H1 (cell line): ENCODE results near the gene HAVCR1. TPM values are rescaled to one million over a fixed set of nuclear protein-coding genes. Genes with fewer than 3 reads are reported as not detected.

Source experiments
- CTCF ChIA-PET: fragments of 300-600 bp; sonication (Branson Sonifier 250); formaldehyde crosslinking; loops from one replicate; lab custom pipeline; 2021; ENCODE audit not compliant: partially characterized antibody; lab: Charles Lee
- POLR2A ChIA-PET: fragments of 300-600 bp; sonication (Branson Sonifier 250); formaldehyde crosslinking; loops from one replicate; lab custom pipeline; 2021; ENCODE audit warnings: inconsistent platforms; ENCODE audit not compliant: partially characterized antibody; lab: Charles Lee
- DNase-seq, 2 experiments: peaks; one replicate each; pipeline versions ENCODE4 v3.0.0 to v3.0.0-alpha.2; 2010 to 2022; ENCODE audit warnings: low spot score in 2 of 2, low read depth in 1 of 2, mixed read lengths in 1 of 2
- FAIRE-seq: peaks from 2 replicates; lab custom pipeline; 2011; peaks lifted over from hg19 to GRCh38; lab: Jason Lieb, UNC
- H2AFZ ChIP-seq: 2 replicates; pipeline ENCODE4 v1.8.1; 2012; ENCODE audit warnings: low read length, inconsistent platforms
- H2AK5ac ChIP-seq: 2 replicates; pipeline ENCODE4 v1.6.1; 2013; ENCODE audit warnings: low read depth, low read length
- H2BK120ac ChIP-seq: replicated peaks from 2 replicates; pipeline ENCODE3; 2013; ENCODE audit warnings: low read depth, low read length, inconsistent platforms
- H2BK12ac ChIP-seq: 2 replicates; pipeline ENCODE4 v1.6.1; 2013; ENCODE audit warnings: low read depth, low read length
- H2BK15ac ChIP-seq: 2 replicates; pipeline ENCODE4 v1.6.1; 2013; ENCODE audit warnings: low read length
- H2BK20ac ChIP-seq: 2 replicates; pipeline ENCODE4 v1.6.1; 2013; ENCODE audit warnings: low read length
- H2BK5ac ChIP-seq: 2 replicates; pipeline ENCODE4 v1.6.1; 2013; ENCODE audit warnings: low read depth, low read length
- H3K14ac ChIP-seq: 2 replicates; pipeline ENCODE4 v1.6.1; 2013; ENCODE audit warnings: inconsistent platforms; ENCODE audit not compliant: insufficient read length
- H3K18ac ChIP-seq: 2 replicates; pipeline ENCODE4 v1.6.1; 2013; ENCODE audit warnings: low read length; ENCODE audit errors: extremely low read depth
- H3K23ac ChIP-seq: 2 replicates; pipeline ENCODE4 v1.6.1; 2013; ENCODE audit warnings: inconsistent platforms; ENCODE audit not compliant: insufficient read length
- H3K23me2 ChIP-seq: 2 replicates; pipeline ENCODE4 v1.6.1; 2013; ENCODE audit warnings: low read depth, low read length
- H3K27ac ChIP-seq: 2 replicates; pipeline ENCODE4 v1.6.1; 2011; ENCODE audit warnings: low read depth, low read length, inconsistent platforms
- H3K27me3 ChIP-seq, 4 experiments: replicated peaks in 1 of 4; 1 replicate in 1 of 4; 2 replicates in 3 of 4; pipeline versions ENCODE4 v1.6.1 to v1.8.1; 2011 to 2013; ENCODE audit warnings: low read length in 3 of 4, mild to moderate bottlenecking in 3 of 4, inconsistent platforms in 2 of 4, mixed read lengths in 2 of 4, moderate library complexity in 1 of 4; ENCODE audit not compliant: control insufficient read depth in 3 of 4, insufficient read depth in 3 of 4; ENCODE audit errors: extremely low read depth in 1 of 4
- H3K36me3 ChIP-seq, 4 experiments: 2 replicates each; pipeline versions ENCODE4 v1.6.1 to v1.8.1; 2011 to 2013; ENCODE audit warnings: mild to moderate bottlenecking in 4 of 4, low read length in 3 of 4, moderate library complexity in 2 of 4, control low read depth in 1 of 4, inconsistent platforms in 1 of 4; ENCODE audit not compliant: insufficient read depth in 4 of 4, control insufficient read depth in 2 of 4
- H3K4ac ChIP-seq: replicated peaks from 2 replicates; pipeline ENCODE3; 2013; ENCODE audit warnings: low read length, low read depth, mixed read lengths, inconsistent platforms; ENCODE audit not compliant: insufficient read length
- H3K4me1 ChIP-seq, 4 experiments: replicated peaks in 1 of 4; 1 replicate in 1 of 4; 2 replicates in 3 of 4; pipeline versions ENCODE4 v1.6.1 to v1.8.1; 2011 to 2013; ENCODE audit warnings: low read length in 3 of 4, inconsistent platforms in 2 of 4, mixed read lengths in 1 of 4; ENCODE audit not compliant: insufficient read depth in 4 of 4, control insufficient read depth in 3 of 4
- H3K4me2 ChIP-seq, 2 experiments: 2 replicates each; pipeline versions ENCODE4 v1.6.1 to v1.8.1; 2011 to 2013; ENCODE audit warnings: low read depth in 2 of 2, low read length in 2 of 2, control low read depth in 1 of 2, inconsistent platforms in 1 of 2, mild to moderate bottlenecking in 1 of 2; ENCODE audit not compliant: insufficient read depth in 1 of 2
- H3K4me3 ChIP-seq, 4 experiments: fragments of 200-600, 300-600 bp in 1 of 4; sonication (generic), shearing (Covaris generic), sonication (Bioruptor Twin) in 1 of 4; 2 replicates each; pipeline versions ENCODE4 v1.5.1 to v1.8.1; 2011 to 2016; ENCODE audit warnings: low read length in 4 of 4, low read depth in 3 of 4, control low read depth in 2 of 4, inconsistent platforms in 2 of 4, mild to moderate bottlenecking in 2 of 4, mixed read lengths in 1 of 4, moderate library complexity in 1 of 4; ENCODE audit not compliant: insufficient read depth in 2 of 4; ENCODE audit errors: extremely low read depth in 1 of 4
- H3K56ac ChIP-seq: replicated peaks from 2 replicates; pipeline ENCODE3; 2013; ENCODE audit warnings: low read depth, mild to moderate bottlenecking, mixed read lengths, low read length, inconsistent platforms; ENCODE audit not compliant: insufficient read length
- H3K79me1 ChIP-seq: 2 replicates; pipeline ENCODE4 v1.6.1; 2013; ENCODE audit warnings: low read depth, low read length, control low read depth
- H3K79me2 ChIP-seq, 2 experiments: 2 replicates each; pipeline versions ENCODE4 v1.6.1 to v1.8.1; 2012 to 2013; ENCODE audit warnings: low read length in 2 of 2, mild to moderate bottlenecking in 2 of 2, inconsistent platforms in 1 of 2; ENCODE audit not compliant: insufficient read depth in 2 of 2, control insufficient read depth in 1 of 2
- H3K9ac ChIP-seq, 4 experiments: replicated peaks in 1 of 4; 1 replicate in 1 of 4; 2 replicates in 3 of 4; pipeline versions ENCODE4 v1.6.1 to v1.8.1; 2011 to 2013; ENCODE audit warnings: low read depth in 3 of 4, low read length in 3 of 4, control low read depth in 2 of 4, mild to moderate bottlenecking in 2 of 4, moderate library complexity in 2 of 4, inconsistent platforms in 1 of 4; ENCODE audit errors: extremely low read depth in 1 of 4
- H3K9me3 ChIP-seq, 2 experiments: 2 replicates each; pipeline versions ENCODE4 v1.6.1 to v1.8.1; 2012 to 2013; ENCODE audit warnings: mild to moderate bottlenecking in 2 of 2, moderate library complexity in 2 of 2, control low read depth in 1 of 2, inconsistent platforms in 1 of 2, low read depth in 1 of 2, low read length in 1 of 2, mixed read lengths in 1 of 2; ENCODE audit not compliant: insufficient read depth in 2 of 2
- H4K20me1 ChIP-seq, 2 experiments: replicated peaks in 1 of 2; 2 replicates each; pipeline versions ENCODE3 to v1.8.1; 2011 to 2013; ENCODE audit warnings: inconsistent platforms in 2 of 2, low read length in 2 of 2, mild to moderate bottlenecking in 1 of 2; ENCODE audit not compliant: insufficient read depth in 2 of 2, control insufficient read depth in 1 of 2
- H4K5ac ChIP-seq: 2 replicates; pipeline ENCODE4 v1.6.1; 2013; ENCODE audit warnings: low read length, low read depth, mixed read lengths, inconsistent platforms; ENCODE audit not compliant: insufficient read length
- H4K8ac ChIP-seq: 2 replicates; pipeline ENCODE4 v1.8.0; 2013; ENCODE audit warnings: mild to moderate bottlenecking, moderate library complexity, low read length, inconsistent platforms; ENCODE audit not compliant: insufficient read depth; ENCODE audit errors: extremely low read depth
- H4K91ac ChIP-seq: replicated peaks from 2 replicates; pipeline ENCODE3; 2013; ENCODE audit warnings: low read length, mixed read lengths, inconsistent platforms; ENCODE audit not compliant: insufficient read length
- SIN3A ChIP-seq, 2 experiments: IDR thresholded peaks in 1 of 2; conservative IDR thresholded peaks in 1 of 2; 2 replicates each; pipeline ENCODE4 v1.6.1; 2011 to 2012; ENCODE audit warnings: low read length in 2 of 2, improper control_type of control experiment in 1 of 2, low read depth in 1 of 2, mild to moderate bottlenecking in 1 of 2
- YY1 ChIP-seq: IDR thresholded peaks from 2 replicates; pipeline ENCODE4 v1.6.1; 2011; ENCODE audit warnings: low read depth, mild to moderate bottlenecking, low read length
- WGBS, 2 experiments: shearing (Covaris generic) in 1 of 2; methylation state at CpG; one replicate each; pipeline versions ENCODE4 v1.1.6 to v1.1.7; 2013 to 2015; ENCODE audit warnings: low lambda C conversion rate in 2 of 2, mixed read lengths in 2 of 2, inconsistent platforms in 1 of 2, low coverage in 1 of 2, missing lambda C conversion rate in 1 of 2; ENCODE audit not compliant: insufficient replicate concordance in 2 of 2, insufficient coverage in 1 of 2, insufficient read length in 1 of 2; ENCODE audit errors: extremely low coverage in 1 of 2, missing lambda C conversion rate in 1 of 2; 5-methylcytosine and 5-hydroxymethylcytosine counted together
- polyA plus RNA-seq, 7 experiments: library from polyadenylated mRNA; depleted of rRNA in 3 of 7; stranded (reverse) in 5 of 7; unstranded in 2 of 7; fragments of >200 nt in 5 of 7; fragments of 200-250 nt in 2 of 7; gene quantifications; 1 replicate in 5 of 7; 2 replicates in 1 of 7; 4 replicates in 1 of 7; pipeline versions ENCODE4 v1.2.1 to v1.2.3, GENCODE V29; 2011 to 2013; ENCODE audit warnings: missing spikeins in 2 of 7, mixed read lengths in 2 of 7
- total RNA-seq: library from RNA; stranded (reverse); fragmentation: NEBNext Ultra II Directional; extraction: Animal tissue kit (Norgen Biotek cat#: 25700); gene quantifications from 2 replicates; pipeline ENCODE4 v1.2.1, GENCODE V29; 2021

HAVCR1 gene
- total and polyA plus RNA-seq, 2 of the 8 experiments (the other 6 are each of a cell fraction or from before 2014, with no cell fraction given), result not detected

GRCh38 chr5:157020511-157021222 is 38.2 kb downstream of the HAVCR1 start:
- H2AK5ac ChIP-seq, result no peak overlapping the region
- no peak overlapping the region for H3K23ac ChIP-seq
- WGBS, 2 experiments, result 95% methylated on average over 4 of the region's 4 CpGs; no CpG with 5 or more reads in 1 of the 2 experiments
- no peaks in the 10 kb centered on the region for H3K4me1 ChIP-seq
- FAIRE-seq (no peak), DNase-seq (no peak)
- H3K36me3 ChIP-seq, result no peaks in the 10 kb centered on the region
- no peak overlapping the region for H2BK120ac ChIP-seq
- no peak overlapping the region for H4K8ac ChIP-seq
- no peaks in the 10 kb centered on the region for H3K79me2 ChIP-seq
- no peak overlapping the region for H2AFZ ChIP-seq
- no peaks in the 10 kb centered on the region for H4K20me1 ChIP-seq
- no peak overlapping the region for H3K27ac ChIP-seq
- H3K14ac ChIP-seq, result no peak overlapping the region
- ChIA-PET POLR2A (no interaction called here), CTCF (interaction anchor here (0.6 to 1.6 kb wide), 3 partner anchors 86 to 406 kb away, joined by 3 read pairs; no protein-coding TSS in a partner anchor)
- H3K23me2 ChIP-seq, result peaks cover 1% of the 10 kb centered on the region; the same call in 1 of the 2 replicates
- H2BK20ac ChIP-seq, result no peak overlapping the region
- H2BK5ac ChIP-seq, result no peak overlapping the region
- no peak overlapping the region for H3K4me2 ChIP-seq
- no peak overlapping the region; the same call in 1 of the 2 replicates for H2BK12ac ChIP-seq
- no peak overlapping the region for H4K5ac ChIP-seq
- no peak overlapping the region for H3K9ac ChIP-seq
- no peak overlapping the region for H3K56ac ChIP-seq
- H3K4me3 ChIP-seq, result no peak overlapping the region
- H3K4ac ChIP-seq, result no peak overlapping the region
- H4K91ac ChIP-seq, result no peak overlapping the region
- no peak overlapping the region for H3K18ac ChIP-seq
- TF ChIP-seq SIN3A (conservative IDR thresholded peaks at IDR 0.05 in 1 of 2, IDR thresholded peaks at IDR 0.05 in 1 of 2; ENCODE audit: low read depth in 1 of 2, low read length in 2 of 2), result no peak
- TF ChIP-seq YY1, result no peak
- H3K27me3 ChIP-seq, result no peaks in the 10 kb centered on the region; a peak in 1 of 7 replicates
- H3K9me3 ChIP-seq, result peaks cover 0 to 3% of the 10 kb centered on the region in 2 experiments; a peak in 2 of 4 replicates
- H3K79me1 ChIP-seq, result no peaks in the 10 kb centered on the region
- no peak overlapping the region for H2BK15ac ChIP-seq
